Stromal cell of bone marrow (primary cell): ENCODE measurements around the gene IPO5.
"Not testable (repeated sequence)": the region's sequence is repeated elsewhere in the genome, so short reads cannot be mapped to it uniquely, and the experiment has no call there.

ENCODE experiments used
- DNase-seq: peaks from one replicate; pipeline ENCODE4 v3.0.0-alpha.2; 2012; ENCODE audit warnings: low read depth

IPO5 gene

GRCh38 chr13:97949316-97949715 is 4.2 kb upstream of the IPO5 start:
- DNase-seq: peak; percentile 42

- DNase-seq: no peak
Measured at GRCh38 chr13:97951376-97951775, 2.1 kb upstream of the IPO5 start.

DNA sequence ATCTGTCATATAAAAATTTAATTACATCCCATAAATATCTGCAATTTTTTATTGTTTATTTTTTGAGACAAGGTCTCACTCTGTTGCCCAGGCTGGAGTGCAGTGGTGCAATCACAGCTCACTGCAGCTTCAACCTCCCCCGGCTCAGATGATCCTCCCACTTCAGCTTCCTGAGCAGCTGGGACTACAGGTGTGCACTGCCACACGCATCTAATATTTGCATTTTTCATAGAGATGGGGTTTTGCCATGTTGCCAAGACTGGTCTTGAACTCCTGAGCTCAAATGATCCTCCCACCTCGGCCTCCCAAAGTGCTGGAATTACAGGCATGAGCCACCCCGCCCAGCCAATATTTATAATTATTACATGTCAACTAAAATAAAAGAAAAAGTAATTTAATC is 644 bp upstream of the IPO5 start:
- not testable (repeated sequence) for DNase-seq

- no peak for DNase-seq
Measured at GRCh38 chr13:97961340-97961739, 7.9 kb downstream of the IPO5 start.

- DNase-seq: no peak
Measured at GRCh38 chr13:97962887-97963286, 9.4 kb downstream of the IPO5 start.

DNA sequence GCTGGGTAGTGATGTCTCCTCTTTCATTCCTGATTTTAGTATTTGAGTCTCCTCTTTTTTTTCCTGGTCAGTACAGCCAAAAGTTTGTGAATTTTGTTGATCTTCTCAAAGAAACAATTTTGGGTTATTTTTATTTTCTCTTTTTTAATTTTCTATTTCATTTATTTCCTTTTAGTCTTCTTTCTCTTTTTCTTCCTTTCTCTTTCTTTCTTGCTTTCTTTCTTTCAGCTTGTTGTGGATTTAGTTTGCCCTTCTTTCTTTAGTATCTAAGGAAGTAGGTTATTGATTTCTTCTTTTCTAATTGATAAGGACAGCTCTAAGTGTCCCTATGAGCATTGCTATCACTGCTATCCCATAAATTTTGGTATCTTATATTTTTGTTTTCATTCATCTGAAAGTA is 13.8 kb downstream of the IPO5 start:
- DNase-seq: no peak

DNA sequence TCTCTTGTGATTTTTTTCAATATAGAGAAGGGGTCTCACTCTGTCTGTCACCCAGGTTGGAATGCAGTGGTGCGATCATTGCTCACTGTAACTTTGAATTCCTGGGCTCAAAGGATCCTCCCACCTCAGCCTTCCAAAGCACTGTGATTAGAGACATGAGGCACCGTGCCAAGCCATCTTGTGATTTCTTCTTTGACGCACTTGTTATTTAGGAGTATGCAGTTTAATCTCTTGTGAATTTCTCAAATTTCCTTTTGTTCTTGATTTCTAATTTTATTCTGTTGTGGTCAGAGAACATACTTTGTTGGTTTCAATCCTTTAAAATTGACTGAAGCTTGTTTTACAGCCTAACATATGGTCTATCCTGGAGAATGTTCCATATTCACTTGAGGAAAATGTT is 14.5 kb downstream of the IPO5 start:
- no peak for DNase-seq

GRCh38 chr13:97971519-97971918 is 18.0 kb downstream of the IPO5 start:
- DNase-seq: no peak

DNA sequence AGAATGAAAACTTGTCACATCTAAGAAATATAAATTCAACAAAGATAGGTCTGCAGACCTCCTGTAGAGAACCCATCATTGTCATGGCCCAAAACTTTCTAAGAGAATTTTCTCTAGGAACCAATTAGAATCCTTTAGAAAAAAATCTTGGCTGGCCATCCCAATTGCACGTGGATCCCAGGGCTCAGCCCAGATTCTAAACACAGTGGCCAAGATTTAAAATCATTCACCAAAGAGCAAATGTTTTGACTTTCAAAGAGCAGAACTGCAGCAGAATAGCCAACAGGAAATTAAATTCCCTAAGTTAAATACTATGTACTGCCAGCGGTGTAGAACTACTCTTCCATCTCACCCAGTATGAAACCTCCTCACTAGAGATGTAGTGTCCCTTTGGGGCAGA is 21.3 kb downstream of the IPO5 start:
- no peak for DNase-seq

- DNase-seq: no peak
Measured at GRCh38 chr13:97975280-97975847, 21.9 kb downstream of the IPO5 start.

GRCh38 chr13:97975848-97976609 is 22.6 kb downstream of the IPO5 start:
- DNase-seq: peak; percentile 82

DNA sequence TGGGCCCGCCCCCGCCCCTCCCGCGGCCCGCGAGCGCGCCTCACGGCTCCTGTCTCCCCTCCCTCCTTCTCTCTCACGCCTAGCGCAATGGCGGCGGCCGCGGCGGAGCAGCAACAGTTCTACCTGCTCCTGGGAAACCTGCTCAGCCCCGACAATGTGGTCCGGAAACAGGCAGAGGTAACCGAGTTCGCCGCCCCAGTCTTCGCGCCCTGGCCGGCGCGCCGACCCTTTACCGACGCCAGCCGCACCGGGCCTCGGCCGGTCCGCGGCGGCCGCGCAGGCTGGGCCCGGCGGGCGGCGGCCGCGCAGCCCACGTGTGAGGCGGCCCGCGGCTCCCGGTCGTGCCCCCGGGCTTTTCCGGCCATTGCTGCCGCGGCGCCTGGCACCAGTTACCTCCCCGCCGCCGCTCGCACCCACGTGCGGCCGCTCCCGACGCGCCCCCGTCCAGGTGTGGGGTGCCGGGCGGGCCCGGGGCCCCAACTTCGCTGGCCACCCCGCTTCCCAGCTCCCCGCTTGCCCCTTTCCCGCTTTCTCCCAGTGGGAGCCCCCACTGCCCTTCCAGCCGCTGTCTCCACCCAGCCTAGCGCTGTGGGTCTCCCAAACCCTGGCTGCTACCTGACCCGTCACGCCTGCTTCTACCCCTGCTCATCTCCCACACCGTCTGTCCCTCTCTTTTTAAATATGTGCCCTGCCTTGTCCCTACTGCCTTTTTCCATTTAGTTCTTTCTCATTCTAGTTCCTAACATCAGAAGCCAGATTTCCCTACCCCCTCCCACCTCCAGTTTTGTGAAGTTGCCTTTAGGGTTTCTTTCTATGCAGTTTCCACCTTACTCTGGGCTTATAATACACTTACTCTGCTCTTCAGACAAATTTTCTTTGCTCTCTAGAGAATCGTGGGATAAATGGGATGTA is 23.4 kb downstream of the IPO5 start:
- no peak for DNase-seq

DNA sequence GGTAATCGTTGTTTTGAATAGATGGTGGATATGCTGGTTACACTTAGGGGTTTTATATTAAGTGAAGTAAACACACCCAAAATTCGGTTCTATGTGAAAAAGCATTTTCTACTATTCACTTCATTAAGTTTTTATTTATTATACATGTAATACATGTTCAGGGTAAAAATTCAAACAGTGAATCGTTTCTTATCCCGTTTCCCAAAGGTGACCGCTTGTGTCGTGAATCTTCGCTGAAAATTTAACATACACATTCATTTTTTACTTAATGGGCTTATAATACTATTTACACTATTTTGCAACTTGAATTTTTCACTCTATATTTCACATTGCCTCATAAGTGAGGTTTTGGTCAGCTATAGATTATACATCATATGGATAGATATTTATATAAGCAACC is 24.5 kb downstream of the IPO5 start:
- no peak for DNase-seq

- DNase-seq: no peak
Measured at GRCh38 chr13:97978651-97979050, 25.2 kb downstream of the IPO5 start.

- DNase-seq: no peak
Measured at GRCh38 chr13:97979051-97979450, 25.6 kb downstream of the IPO5 start.

DNA sequence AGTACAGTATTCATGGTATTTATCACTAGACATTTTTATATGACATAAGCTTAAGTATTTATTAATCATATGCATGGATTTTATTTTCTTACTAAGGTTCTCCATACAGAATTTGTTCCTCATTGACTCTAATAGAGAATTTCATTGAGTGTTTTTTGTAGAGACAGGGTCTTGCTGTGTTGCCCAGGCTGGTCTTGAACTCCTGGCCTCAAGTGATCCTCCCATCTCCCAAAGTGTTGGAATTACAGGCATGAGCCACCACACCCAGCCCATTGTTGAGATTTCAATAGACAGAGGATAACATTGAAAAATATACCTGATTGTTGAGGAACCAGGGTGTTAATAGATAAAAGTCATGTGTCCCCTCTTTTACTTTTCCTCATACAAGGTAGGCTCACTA is 26.1 kb downstream of the IPO5 start:
- DNase-seq: no peak

DNA sequence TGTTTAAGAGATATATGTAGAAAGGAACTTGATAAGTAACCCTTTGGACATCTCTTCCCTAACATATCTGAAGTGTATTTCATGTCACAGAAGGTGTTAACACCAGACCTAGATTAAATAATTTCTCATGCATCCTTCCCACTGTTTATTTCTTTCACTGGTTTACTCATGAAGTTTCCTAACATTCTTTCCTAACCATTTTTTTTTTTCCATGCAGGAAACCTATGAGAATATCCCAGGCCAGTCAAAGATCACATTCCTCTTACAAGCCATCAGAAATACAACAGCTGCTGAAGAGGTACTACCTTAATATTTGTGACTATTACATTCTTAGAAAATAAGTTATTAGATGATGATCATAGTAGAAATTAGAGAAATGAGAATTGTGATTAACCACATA is 28.8 kb downstream of the IPO5 start:
- no peak for DNase-seq

DNA sequence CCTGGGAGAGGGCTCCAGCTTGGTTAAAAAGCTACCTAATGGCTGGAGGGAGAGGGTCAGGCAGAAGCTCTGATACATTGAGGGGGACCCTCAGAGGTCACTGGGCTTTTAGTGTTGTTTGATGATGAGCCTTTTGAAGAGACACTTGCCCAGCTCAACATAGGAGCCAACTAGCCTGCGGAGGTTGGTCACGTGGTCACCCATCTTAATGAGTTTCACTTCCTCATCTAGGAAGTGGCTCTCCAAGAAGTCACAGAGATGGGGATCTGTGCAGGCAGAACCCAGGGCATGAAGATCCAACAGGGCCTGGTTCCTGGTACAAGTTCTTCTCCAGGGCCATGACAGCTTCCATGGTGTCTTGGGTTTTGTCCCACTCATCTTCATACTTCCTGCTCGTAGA is 33.4 kb downstream of the IPO5 start:
- DNase-seq: no peak

GRCh38 chr13:97999653-98000052 is 46.2 kb downstream of the IPO5 start:
- DNase-seq: no peak

GRCh38 chr13:98004107-98004506 is 50.6 kb downstream of the IPO5 start:
- no peak for DNase-seq

DNA sequence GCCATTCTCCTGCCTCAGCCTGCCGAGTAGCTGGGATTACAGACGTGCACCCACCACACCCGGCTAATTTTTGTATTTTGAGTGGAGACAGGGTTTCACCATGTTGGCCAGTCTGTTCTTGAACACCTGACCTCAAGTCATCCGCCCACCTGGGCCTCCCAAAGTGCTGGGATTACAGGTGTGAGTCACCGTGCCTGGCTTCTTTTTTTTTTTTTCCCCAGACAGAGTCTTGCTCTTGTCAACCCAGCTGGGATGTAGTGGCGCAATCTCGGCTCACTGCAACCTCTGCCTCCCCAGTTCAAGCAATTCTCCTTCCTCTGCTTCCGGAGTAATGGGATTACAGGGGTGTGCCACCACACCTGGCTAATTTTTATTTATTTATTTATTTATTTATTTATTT is 51.5 kb downstream of the IPO5 start:
- DNase-seq: not testable (repeated sequence)

GRCh38 chr13:98007001-98007400 is 53.5 kb downstream of the IPO5 start:
- DNase-seq: no peak

DNA sequence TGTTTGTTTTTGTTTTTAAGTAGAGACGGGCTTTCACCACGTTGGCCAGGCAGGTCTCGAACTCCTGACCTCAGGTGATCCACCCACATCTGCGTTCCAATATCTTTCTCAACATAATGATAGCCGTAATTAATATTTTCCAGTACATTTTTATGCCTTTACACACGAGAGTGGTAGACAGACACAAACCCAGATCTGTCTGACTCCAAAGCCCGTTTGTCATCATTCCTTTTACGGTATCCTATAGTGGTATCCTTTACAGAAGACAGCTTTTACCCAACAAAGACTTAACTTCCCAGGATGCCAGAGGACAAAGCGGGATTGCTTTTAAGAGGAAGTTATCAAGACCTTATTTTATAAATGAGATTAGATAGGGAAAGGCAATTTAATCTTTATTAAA is 59.8 kb downstream of the IPO5 start:
- DNase-seq: no peak
